Fibroblast of villous mesenchyme (primary cell): ENCODE measurements around the gene CTNNAL1. TPM values are rescaled to one million over a fixed set of nuclear protein-coding genes. Genes with fewer than 3 reads are reported as not detected.
A peak's percentile ranks its signal among the peaks of the same experiment; 100 is the strongest.
"Not testable (repeated sequence)": the region's sequence is repeated elsewhere in the genome, so short reads cannot be mapped to it uniquely, and the experiment has no call there.

ENCODE experiments used
- DNase-seq: peaks from one replicate; pipeline ENCODE4 v3.0.0-alpha.2; 2010; ENCODE audit warnings: low read depth
- H3K4me3 ChIP-seq: 2 replicates; pipeline ENCODE4 v1.5.1; 2011; ENCODE audit warnings: low read depth, mild to moderate bottlenecking, low read length
- total RNA-seq: library from RNA; depleted of rRNA; stranded (reverse); fragments of >200 nt; gene quantifications from 2 replicates; pipeline ENCODE4 v1.2.3, GENCODE V29; 2012
- TF ChIP-seq, protein P1 (sequence below): IDR thresholded peaks from 2 replicates; pipeline ENCODE4 v1.5.1; 2012; ENCODE audit warnings: low read depth, mild to moderate bottlenecking, low read length; ENCODE audit not compliant: insufficient read depth

The CTNNAL1 gene
- total RNA-seq, 1 donor, result 155 TPM

DNA sequence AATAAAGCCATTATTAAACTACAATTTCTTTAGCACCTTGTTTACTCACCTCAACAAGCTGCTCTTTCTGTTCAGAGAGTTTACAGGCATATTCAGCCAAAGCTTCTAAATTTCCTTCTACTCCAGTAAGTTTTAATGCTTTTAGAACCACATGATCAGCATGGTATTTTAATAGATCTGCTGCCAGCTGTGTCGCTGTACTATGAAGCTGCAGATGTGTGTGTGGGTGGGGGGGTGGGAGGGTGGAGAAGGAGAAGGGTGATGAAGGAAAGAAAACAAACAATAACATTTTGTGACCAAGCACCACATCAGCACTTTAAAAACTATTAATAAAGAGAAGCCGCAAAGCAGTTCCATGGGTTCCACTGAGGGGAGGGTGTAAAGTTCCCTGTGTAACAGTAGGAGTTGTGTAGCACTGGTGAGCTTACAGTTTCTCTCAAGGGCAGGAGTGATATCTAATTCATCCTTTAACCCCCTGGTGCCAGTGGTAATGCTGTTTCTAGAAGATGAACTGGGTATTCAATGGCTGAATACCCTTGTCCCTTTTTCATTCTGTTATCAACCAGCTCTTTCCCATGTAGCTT lies 40.6 kb downstream of the CTNNAL1 start:
- H3K4me3 ChIP-seq, result no peak overlapping the region
- TF ChIP-seq, protein P1, sequence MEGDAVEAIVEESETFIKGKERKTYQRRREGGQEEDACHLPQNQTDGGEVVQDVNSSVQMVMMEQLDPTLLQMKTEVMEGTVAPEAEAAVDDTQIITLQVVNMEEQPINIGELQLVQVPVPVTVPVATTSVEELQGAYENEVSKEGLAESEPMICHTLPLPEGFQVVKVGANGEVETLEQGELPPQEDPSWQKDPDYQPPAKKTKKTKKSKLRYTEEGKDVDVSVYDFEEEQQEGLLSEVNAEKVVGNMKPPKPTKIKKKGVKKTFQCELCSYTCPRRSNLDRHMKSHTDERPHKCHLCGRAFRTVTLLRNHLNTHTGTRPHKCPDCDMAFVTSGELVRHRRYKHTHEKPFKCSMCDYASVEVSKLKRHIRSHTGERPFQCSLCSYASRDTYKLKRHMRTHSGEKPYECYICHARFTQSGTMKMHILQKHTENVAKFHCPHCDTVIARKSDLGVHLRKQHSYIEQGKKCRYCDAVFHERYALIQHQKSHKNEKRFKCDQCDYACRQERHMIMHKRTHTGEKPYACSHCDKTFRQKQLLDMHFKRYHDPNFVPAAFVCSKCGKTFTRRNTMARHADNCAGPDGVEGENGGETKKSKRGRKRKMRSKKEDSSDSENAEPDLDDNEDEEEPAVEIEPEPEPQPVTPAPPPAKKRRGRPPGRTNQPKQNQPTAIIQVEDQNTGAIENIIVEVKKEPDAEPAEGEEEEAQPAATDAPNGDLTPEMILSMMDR, result no peak
- DNase-seq, result peak; percentile 58

DNA sequence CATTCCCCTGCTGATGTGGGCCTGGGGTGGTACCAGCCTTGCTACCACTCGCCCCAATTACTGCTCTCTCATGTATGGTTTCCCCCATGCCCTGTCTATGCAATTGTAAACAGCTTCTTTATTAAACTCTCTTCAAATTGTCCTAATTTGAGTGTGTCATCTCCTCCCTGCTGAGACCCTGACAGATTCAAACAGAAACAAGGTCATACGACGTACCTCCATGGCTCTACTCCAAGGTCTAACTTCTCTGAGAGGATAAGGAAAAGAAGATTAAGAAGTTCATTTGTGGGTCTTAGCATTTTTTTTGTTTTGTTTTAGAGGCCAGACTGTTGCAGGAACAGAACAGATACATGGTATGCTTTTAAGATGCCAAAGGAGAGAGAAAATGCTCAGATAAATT lies 41.1 kb downstream of the CTNNAL1 start:
- no peak for DNase-seq
- H3K4me3 ChIP-seq, result no peak overlapping the region
- TF ChIP-seq, protein P1, result no peak

DNA sequence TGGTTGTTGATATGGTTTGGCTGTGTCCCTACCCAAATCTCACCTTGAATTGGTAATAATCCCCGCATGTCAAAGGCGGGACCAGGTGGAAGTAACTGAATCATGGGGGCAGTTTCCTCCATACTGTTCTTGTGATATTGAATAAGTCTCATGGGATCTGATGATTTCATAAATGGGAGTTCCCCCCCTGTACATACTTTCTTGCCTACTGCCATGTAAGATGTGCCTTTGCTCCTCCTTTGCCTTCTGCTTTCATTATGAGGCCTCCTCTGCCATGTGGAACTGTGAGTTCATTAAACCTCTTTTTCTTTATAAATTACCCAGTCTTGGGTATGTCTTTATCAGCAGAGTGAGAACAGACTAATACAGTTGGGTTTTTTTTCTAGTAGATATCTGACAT lies 41.9 kb downstream of the CTNNAL1 start:
- H3K4me3 ChIP-seq, DNase-seq: not testable (repeated sequence)

DNA sequence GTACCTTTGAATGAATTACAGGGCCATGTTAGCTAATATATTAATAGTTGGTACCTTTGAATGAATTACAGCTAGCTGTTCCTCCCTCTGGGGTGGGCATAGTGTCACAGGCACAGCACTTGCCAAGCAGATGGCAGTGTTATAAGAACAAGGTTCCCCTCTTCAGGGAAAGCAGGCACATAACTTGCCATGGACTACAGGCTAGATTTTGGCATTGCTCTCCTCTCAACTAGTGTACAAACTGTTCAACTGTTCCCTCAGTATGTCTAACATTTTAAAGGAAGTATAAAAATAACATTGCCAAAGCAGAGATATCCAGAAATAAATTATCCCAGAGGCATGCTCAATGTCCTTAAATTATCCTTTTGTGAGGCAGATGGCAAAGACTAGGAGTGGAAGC lies 45.4 kb downstream of the CTNNAL1 start:
- DNase-seq, result no peak
- TF ChIP-seq, protein P1, result no peak
- H3K4me3 ChIP-seq, result no peak overlapping the region

DNA sequence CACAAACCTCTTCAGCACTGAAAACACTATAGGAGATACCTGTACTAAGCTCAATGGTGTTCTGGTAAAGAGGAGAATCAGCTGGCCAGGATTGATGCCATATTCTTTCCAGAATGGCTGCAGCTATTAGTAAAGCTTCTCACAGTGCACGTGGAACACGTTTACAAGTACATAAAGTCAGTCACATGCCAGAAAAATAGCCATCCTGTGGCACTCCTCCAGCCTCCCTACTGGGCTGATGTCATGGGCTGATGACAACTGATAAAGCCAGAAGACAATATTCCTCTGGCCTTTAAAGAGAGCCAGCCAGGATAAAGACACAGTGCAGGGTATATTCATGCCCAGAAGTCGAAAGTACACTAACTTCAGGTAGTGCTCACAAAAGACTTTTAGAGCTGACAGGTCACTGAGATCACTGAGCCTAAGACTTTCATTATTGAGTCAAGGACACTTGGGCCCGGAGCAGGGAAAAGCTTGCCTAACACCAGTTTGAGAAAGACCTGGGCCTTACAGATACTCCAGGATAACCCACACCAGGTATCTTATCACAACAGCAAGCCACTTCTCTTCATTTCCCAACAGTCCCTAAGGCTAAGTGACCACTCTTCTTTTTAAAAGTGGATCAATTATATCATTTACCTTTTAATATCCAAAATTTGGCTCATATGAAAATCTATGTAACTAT lies 49.7 kb downstream of the CTNNAL1 start:
- peak; percentile 39 for DNase-seq
- TF ChIP-seq, protein P1, result no peak
- no peak overlapping the region for H3K4me3 ChIP-seq

DNA sequence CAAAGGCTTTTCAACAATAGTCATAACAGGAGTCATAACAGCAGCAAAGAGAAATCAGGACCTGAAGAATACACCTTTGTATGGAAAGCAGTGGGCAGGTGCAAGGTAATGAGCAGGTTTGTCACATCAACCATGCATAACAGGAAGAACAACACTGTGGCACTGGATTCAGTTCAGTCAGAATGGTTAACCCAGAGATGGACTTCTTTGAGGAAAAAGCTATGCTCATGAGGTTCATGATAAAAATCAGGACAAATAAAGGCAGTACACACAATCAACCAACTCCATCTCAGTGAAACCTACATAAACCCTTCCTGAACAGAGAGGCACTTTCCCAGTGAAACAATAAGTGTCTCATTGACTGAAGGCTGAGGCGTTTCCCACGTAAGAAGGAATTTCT lies 52.1 kb downstream of the CTNNAL1 start:
- TF ChIP-seq, protein P1, result no peak
- no peak overlapping the region for H3K4me3 ChIP-seq
- DNase-seq, result no peak

DNA sequence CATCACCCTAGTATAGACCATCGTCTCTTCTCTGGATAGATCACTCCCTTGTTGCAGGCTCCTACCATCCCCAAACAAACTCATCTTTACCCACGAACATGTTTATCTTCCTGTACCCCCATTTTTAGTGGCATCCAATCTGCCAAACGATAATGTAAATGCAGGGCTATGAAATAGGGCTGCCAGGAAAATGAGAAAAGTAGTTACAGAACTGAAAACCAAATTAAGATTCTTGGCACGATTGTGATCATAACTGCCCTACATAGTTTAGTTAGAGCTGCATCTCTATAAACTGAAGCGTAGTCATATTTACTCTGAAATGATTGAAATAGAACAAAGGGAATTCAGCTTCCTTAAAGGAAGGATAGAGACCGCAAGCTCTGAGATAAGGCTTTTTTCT lies 53.0 kb downstream of the CTNNAL1 start:
- no peak overlapping the region for H3K4me3 ChIP-seq
- TF ChIP-seq, protein P1, result no peak
- no peak for DNase-seq
